ENCODE measurements around the gene NEURL1. TPM values are rescaled to one million over a fixed set of nuclear protein-coding genes. Genes with fewer than 3 reads are reported as not detected.

The NEURL1 gene
- total and polyA plus RNA-seq, 8 donors: 0.89 to 136 (median 3.0) TPM

DNA sequence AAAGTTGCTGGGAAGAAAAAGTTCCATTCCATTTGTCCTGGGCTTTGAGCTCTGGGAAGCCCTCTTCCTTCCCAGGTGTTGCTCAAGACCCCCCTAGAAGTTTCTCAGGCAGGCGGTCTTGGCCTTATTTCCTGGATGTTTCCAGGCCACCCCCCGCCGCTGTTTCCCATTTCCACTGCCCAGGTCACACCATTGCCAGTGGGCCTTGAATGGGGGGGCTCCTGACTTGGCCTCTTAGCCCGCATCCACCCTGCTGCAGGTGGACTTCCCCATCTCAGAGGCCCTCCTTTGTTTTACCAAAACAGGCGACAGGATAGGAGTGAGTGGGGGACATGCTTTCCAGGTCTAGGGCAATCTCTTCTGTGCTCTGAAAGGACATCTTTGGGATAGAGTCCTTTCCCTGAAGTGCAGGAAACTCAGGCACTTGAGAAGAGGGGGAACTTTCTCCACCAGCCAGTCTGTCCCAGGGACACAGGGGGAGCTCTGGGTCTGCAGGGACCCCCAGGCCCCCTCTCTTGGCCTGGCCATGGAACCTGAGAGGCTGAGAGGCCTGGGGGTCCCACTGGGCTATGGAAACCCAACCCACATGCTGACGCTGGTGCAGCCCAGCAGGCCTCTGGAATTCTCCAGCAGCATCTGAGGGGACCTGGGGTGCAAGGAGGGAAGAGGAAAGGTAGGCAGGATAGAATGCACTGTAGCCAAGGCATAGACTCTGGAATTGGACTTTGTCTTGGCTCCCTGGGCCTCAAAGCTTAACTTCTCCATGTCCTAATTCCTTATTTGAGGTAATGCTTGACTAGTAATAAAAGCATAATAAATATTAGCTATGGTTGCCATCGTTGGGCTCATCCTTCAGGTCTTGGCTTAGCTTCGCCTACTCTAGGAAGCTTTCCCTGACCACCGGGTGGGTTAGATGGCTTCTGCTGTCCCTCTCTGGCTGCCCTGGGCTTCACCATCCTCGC lies 17.6 kb downstream of the NEURL1 start:
- H3K27ac ChIP-seq: no peak overlapping the region
- no peak for DNase-seq

DNA sequence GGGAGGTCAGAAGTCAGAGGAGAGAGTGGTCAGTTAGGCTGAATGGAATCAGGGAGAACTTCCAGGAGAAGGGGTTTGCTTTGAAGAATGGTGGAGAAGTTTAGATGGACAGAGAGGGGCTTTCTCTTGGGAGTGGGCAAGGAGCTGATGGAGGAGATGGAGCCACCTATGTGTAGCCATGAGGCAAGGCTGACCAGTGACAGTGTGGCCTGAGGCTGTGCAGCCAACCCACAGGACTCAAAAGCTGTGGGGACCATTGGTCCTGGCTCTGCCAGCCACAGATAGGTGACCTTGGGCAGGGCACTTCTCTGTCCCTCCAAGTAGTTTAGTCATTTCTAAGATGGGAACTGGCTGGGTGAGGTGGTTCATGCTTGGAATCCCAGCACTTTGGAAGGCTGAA lies 18.7 kb downstream of the NEURL1 start:
- intact Hi-C loops (cut with DNase I; ENCODE audit: low total_unique reads): no loop called here
- Histone ChIP-seq H3K9me3 (no peaks in the 10 kb centered on the region), H3K27ac (peak overlapping the region in 1 of 5 donors; percentile 36), H3K36me3 (no peaks in the 10 kb centered on the region), H3K4me3 (no peak overlapping the region), H3K27me3 (no peaks in the 10 kb centered on the region), H3K4me1 (peaks cover 7 to 35% (median 25%) of the 10 kb centered on the region in 4 donors)
- no peak for DNase-seq
- TF ChIP-seq EP300 (IDR thresholded peaks at IDR 0.05): no peak
- TF ChIP-seq POLR2AphosphoS5 (IDR thresholded peaks at IDR 0.05): no peak
- TF ChIP-seq, protein P1, sequence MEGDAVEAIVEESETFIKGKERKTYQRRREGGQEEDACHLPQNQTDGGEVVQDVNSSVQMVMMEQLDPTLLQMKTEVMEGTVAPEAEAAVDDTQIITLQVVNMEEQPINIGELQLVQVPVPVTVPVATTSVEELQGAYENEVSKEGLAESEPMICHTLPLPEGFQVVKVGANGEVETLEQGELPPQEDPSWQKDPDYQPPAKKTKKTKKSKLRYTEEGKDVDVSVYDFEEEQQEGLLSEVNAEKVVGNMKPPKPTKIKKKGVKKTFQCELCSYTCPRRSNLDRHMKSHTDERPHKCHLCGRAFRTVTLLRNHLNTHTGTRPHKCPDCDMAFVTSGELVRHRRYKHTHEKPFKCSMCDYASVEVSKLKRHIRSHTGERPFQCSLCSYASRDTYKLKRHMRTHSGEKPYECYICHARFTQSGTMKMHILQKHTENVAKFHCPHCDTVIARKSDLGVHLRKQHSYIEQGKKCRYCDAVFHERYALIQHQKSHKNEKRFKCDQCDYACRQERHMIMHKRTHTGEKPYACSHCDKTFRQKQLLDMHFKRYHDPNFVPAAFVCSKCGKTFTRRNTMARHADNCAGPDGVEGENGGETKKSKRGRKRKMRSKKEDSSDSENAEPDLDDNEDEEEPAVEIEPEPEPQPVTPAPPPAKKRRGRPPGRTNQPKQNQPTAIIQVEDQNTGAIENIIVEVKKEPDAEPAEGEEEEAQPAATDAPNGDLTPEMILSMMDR (IDR thresholded peaks at IDR 0.05): no peak
- no peak for TF ChIP-seq POLR2A (IDR thresholded peaks at IDR 0.05)

More for the DNA sequence above, 17.6 kb downstream of the NEURL1 start:
- 89 to 95% (median 93%) methylated on average over 10 of the region's 10 CpGs for WGBS, 5 donors
- intact Hi-C loops (cut with DNase I; ENCODE audit: low total_unique reads): no loop called here
- TF ChIP-seq POLR2A (IDR thresholded peaks at IDR 0.05) (no peak), EP300 (IDR thresholded peaks at IDR 0.05) (no peak), POLR2AphosphoS5 (IDR thresholded peaks at IDR 0.05) (no peak)
- TF ChIP-seq, protein P1 (IDR thresholded peaks at IDR 0.05): no peak
- Histone ChIP-seq H3K36me3 (no peaks in the 10 kb centered on the region), H3K4me1 (peaks cover 7 to 35% (median 25%) of the 10 kb centered on the region in 4 donors), H3K4me3 (no peak overlapping the region), H3K9me3 (no peaks in the 10 kb centered on the region), H3K27me3 (peaks cover 0 to 2% (median 0%) of the 10 kb centered on the region in 3 donors)

DNA sequence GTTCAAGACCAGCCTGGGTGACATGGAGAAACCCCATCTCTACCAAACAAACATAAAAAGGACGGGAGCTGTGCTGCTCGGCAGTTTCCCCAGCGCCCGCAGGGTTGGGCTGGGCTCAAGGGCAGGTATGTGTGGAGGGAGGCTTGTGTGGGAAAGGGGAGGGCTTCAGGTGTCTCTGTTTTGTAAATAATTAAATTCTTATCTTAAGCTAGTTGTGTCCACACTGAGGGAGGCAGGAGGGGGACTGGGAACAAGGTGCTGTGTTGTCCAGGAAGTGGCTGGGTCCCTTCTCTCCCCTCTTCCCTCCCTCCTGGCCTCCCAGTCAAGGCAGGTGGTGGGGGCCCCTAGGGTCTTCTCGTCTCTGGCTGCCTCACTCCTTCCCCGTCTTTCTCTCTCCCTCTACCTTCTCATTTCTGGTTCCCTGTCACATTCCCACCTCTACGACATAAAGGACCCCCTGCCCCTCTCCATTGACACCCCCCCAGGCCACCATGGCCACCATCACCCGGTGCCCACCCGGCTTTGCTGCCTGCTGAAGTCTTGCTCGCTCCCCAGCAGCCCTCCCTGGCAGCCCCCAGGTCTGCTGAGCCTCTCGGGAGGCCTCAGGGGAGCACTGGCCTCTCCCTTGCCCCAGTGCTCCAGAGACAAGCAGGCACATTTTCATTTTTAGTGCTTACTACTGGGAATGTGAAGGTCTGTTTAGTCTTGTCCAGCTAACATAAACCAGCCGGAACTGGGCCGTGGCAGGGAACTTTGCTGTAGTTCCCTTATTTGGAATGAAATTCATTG lies 19.3 kb downstream of the NEURL1 start:
- TF ChIP-seq, protein P1 (IDR thresholded peaks at IDR 0.05): no peak
- TF ChIP-seq EP300 (IDR thresholded peaks at IDR 0.05): no peak
- TF ChIP-seq POLR2AphosphoS5 (IDR thresholded peaks at IDR 0.05): no peak
- TF ChIP-seq POLR2A (IDR thresholded peaks at IDR 0.05): no peak
- peak; percentile 34 to 92 for DNase-seq
- Histone ChIP-seq H3K27ac (peak overlapping the region in 4 of 5 donors; percentile 36 to 69 (median 50)), H3K9me3 (no peaks in the 10 kb centered on the region), H3K4me3 (no peak overlapping the region), H3K36me3 (no peaks in the 10 kb centered on the region), H3K4me1 (peaks cover 7 to 35% (median 25%) of the 10 kb centered on the region in 4 donors), H3K27me3 (no peaks in the 10 kb centered on the region)
- intact Hi-C loops (cut with DNase I; ENCODE audit: low total_unique reads): no loop called here
- 48 to 61% (median 53%) methylated on average over 11 to 13 of the region's 13 CpGs for WGBS, 5 donors

DNA sequence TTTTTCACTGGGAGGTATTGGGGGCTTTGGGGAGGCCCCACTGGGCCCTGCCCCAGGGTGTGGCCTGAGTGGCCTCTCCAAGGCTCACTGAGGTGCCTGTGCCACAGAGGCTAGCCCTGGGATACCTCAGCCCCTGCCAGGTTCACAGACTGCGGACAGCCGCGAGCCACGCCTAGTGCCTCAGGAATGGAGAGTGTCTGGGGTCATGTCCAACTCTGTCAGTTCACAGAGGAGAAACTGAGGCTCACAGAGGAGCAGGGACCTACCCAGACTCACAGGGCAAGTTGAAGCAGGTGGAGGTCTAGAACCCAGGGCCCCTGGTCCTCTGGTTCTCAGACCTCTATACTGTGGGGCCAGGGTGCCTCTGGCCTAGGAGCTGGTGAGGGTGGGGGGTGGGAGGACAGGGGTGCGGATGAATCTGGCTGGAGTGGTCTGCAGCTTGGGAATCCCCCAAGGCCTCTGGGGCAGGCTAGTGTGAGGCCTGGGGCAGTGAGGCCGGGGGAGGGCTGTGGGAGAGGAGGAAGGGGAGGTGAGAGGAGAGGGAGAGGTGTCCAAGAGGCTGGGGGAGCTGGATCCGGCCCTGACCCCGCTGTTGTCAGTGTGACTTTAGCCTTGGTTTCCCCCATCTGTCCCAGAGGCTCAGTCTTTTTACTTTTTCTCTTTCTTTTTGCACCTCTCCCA lies 20.0 kb downstream of the NEURL1 start:
- no peaks in the 10 kb centered on the region for H3K36me3 ChIP-seq
- H3K9me3 ChIP-seq: no peaks in the 10 kb centered on the region
- peak overlapping the region in 4 of 5 donors; percentile 36 to 69 (median 50) for H3K27ac ChIP-seq
- TF ChIP-seq POLR2A (IDR thresholded peaks at IDR 0.05): no peak
- TF ChIP-seq EP300 (IDR thresholded peaks at IDR 0.05): no peak
- TF ChIP-seq POLR2AphosphoS5 (IDR thresholded peaks at IDR 0.05): no peak
- TF ChIP-seq, protein P1 (IDR thresholded peaks at IDR 0.05): no peak
- intact Hi-C loops (cut with DNase I; ENCODE audit: low total_unique reads): no loop called here
- 84 to 96% (median 91%) methylated on average over 8 of the region's 8 CpGs for WGBS, 5 donors
- no peaks in the 10 kb centered on the region for H3K27me3 ChIP-seq
- no peak overlapping the region for H3K4me3 ChIP-seq
- DNase-seq: no peak
- peaks cover 7 to 35% (median 25%) of the 10 kb centered on the region in 4 donors for H3K4me1 ChIP-seq

All from stomach (tissue), 9 donors.